Measurements from ENCODE around the gene LSAMP.

Gene LSAMP

GRCh38 chr3:115835946-115836345 is 609.3 kb downstream of the LSAMP start:
- peak; percentile 20 for DNase-seq (ENCODE audit: low read depth)
- no peak overlapping the region for H3K4me3 ChIP-seq (ENCODE audit: control insufficient read depth, low read depth, low read length)
- TF ChIP-seq CTCF (conservative IDR thresholded peaks at IDR 0.05; ENCODE audit: control insufficient read depth, insufficient read depth, low read depth, low read length): no peak

DNA sequence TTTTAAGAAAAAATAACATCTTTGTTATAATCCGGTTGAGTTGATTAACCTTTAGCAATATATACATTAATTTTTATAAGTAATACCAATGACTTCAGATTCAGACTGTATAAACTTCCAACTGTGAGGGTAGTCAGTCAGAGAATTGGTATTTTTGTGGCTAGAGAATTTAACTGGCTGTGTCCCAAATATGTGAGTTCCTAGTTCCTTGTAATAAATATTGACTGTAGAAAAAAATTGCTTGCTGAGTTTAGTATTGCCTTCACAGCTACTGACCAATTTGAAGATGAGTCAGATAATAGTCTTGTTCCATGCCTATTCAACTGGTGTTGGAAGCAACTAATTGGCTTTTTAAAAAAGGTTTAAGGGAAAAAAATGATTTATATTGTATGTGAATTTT is 611.2 kb downstream of the LSAMP start:
- no peak for TF ChIP-seq CTCF (conservative IDR thresholded peaks at IDR 0.05; ENCODE audit: control insufficient read depth, insufficient read depth, low read depth, low read length)
- DNase-seq (ENCODE audit: low read depth): peak; percentile 81
- no peak overlapping the region for H3K4me3 ChIP-seq (ENCODE audit: control insufficient read depth, low read depth, low read length)

- no peak for TF ChIP-seq CTCF (conservative IDR thresholded peaks at IDR 0.05; ENCODE audit: control insufficient read depth, insufficient read depth, low read depth, low read length)
- H3K4me3 ChIP-seq (ENCODE audit: control insufficient read depth, low read depth, low read length): no peak overlapping the region
- no peak for DNase-seq (ENCODE audit: low read depth)
These were observed 612.2 kb downstream of the LSAMP start for GRCh38 chr3:115833074-115833473.

DNA sequence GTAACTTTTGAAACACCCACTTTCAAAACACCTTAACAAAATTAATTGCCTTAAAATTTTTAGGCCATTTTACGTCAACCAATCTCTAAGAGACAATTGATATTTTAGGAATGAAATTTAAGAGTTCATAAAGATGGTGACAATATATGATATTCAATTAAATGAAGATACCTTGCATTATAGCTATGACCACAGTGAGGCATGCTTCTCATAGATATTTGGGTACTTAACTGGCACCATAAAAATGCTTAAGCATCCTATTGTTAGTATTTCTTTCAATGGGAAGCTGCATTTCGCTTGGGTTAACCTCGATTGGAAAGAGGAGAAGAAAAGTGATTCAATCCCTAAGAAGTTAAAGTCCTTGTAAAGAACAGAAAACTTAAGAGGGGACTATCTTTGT is 613.0 kb downstream of the LSAMP start:
- no peak for DNase-seq (ENCODE audit: low read depth)
- TF ChIP-seq CTCF (conservative IDR thresholded peaks at IDR 0.05; ENCODE audit: control insufficient read depth, insufficient read depth, low read depth, low read length): no peak

DNA sequence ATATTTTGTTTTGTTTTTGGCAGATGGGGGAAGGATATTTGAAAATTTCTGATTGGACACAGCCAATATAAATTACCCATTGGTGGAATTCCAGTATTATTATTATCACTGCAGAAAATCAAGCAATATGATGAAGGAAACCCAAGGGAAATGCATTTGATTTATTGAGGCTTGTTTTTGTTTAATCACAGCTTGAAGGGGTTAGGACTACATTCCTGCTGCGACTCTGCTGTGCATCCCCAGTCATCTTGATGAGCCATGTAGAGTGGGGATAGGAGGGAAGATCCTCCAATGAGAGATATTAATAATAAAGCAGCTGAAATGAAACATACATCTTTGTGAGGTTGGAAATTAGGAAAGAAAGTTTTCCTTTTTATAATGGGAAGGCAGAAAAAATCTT is 613.4 kb downstream of the LSAMP start:
- no peak overlapping the region for H3K4me3 ChIP-seq (ENCODE audit: control insufficient read depth, low read depth, low read length)
- no peak for TF ChIP-seq CTCF (conservative IDR thresholded peaks at IDR 0.05; ENCODE audit: control insufficient read depth, insufficient read depth, low read depth, low read length)
- no peak for DNase-seq (ENCODE audit: low read depth)

More for the DNA sequence above, 613.0 kb downstream of the LSAMP start:
- no peak overlapping the region for H3K4me3 ChIP-seq (ENCODE audit: control insufficient read depth, low read depth, low read length)

GRCh38 chr3:115830764-115831395 is 614.4 kb downstream of the LSAMP start:
- H3K4me3 ChIP-seq (ENCODE audit: control insufficient read depth, low read depth, low read length): no peak overlapping the region
- no peak for DNase-seq (ENCODE audit: low read depth)
- no peak for TF ChIP-seq CTCF (conservative IDR thresholded peaks at IDR 0.05; ENCODE audit: control insufficient read depth, insufficient read depth, low read depth, low read length)

- no peak for DNase-seq (ENCODE audit: low read depth)
- no peak overlapping the region for H3K4me3 ChIP-seq (ENCODE audit: control insufficient read depth, low read depth, low read length)
- no peak for TF ChIP-seq CTCF (conservative IDR thresholded peaks at IDR 0.05; ENCODE audit: control insufficient read depth, insufficient read depth, low read depth, low read length)
These were observed 616.9 kb downstream of the LSAMP start for GRCh38 chr3:115828401-115828800.
